SK-N-MC (cell line): ENCODE results near the gene VAT1L.

Experiments
- EZH2 ChIP-seq: fragments of 200-600 bp; sonication (generic); IDR thresholded peaks from one replicate; pipeline ENCODE4 v1.6.1; 2017; ENCODE audit warnings: antibody characterized with exemption
- FOXP2 ChIP-seq: optimal IDR thresholded peaks from 2 replicates; pipeline ENCODE3; 2011; ENCODE audit warnings: mild to moderate bottlenecking, moderate library complexity; ENCODE audit not compliant: insufficient read depth; ENCODE audit errors: extremely low read length, control extremely low read depth
- POLR2AphosphoS5 ChIP-seq: IDR thresholded peaks from 2 replicates; pipeline ENCODE4 v1.6.1; 2012; ENCODE audit warnings: mild to moderate bottlenecking, low read depth, low read length, borderline replicate concordance

- TF ChIP-seq EZH2 (no peak), POLR2AphosphoS5 (no peak), FOXP2 (no peak)
Measured at GRCh38 chr16:77833921-77834634, 45.7 kb downstream of the VAT1L start.
